HepG2 (cell line): Measurements from ENCODE around the gene BBS1. TPM values are rescaled to one million over a fixed set of nuclear protein-coding genes. Genes with fewer than 3 reads are reported as not detected.

Experiments
- GTF2F1 ChIP-seq: fragments of 150-350 bp; IDR thresholded peaks from 2 replicates; pipeline ENCODE4 v1.6.1; 2014; ENCODE audit warnings: low read length
- KDM1A ChIP-seq: IDR thresholded peaks from 2 replicates; pipeline ENCODE4 v1.6.1; 2016; ENCODE audit warnings: missing compliant biosample characterization
- MAFG ChIP-seq: sonication (generic); formaldehyde crosslinking; IDR thresholded peaks from 2 replicates; pipeline ENCODE4 v1.5.1; 2020; ENCODE audit warnings: mild to moderate bottlenecking, missing genetic modification reagents
- MATR3 ChIP-seq: sonication (generic); formaldehyde crosslinking; IDR thresholded peaks from 2 replicates; pipeline ENCODE4 v1.4.0; 2020; ENCODE audit warnings: missing genetic modification reagents
- MTA1 ChIP-seq: sonication (generic); formaldehyde crosslinking; IDR thresholded peaks from 2 replicates; pipeline ENCODE4 v1.4.0; 2020; ENCODE audit warnings: missing genetic modification reagents, mild to moderate bottlenecking, borderline replicate concordance
- RARA ChIP-seq: IDR thresholded peaks from 2 replicates; pipeline ENCODE4 v1.6.1; 2016; ENCODE audit warnings: missing genetic modification reagents, missing compliant biosample characterization
- SRSF9 ChIP-seq: fragments of 200-400 bp; formaldehyde crosslinking; IDR thresholded peaks from 2 replicates; pipeline ENCODE4 v1.6.1; 2018; ENCODE audit warnings: borderline replicate concordance, mild to moderate bottlenecking, low read depth, low read length; ENCODE audit not compliant: insufficient read depth, poor library complexity, severe bottlenecking
- ZNF550 ChIP-seq: sonication (generic); formaldehyde crosslinking; IDR thresholded peaks from 2 replicates; pipeline ENCODE4 v1.4.0; 2020; ENCODE audit warnings: mild to moderate bottlenecking, missing genetic modification reagents, borderline replicate concordance
- polyA plus RNA-seq, 8 experiments: library from polyadenylated mRNA; depleted of rRNA in 3 of 8; stranded (reverse) in 7 of 8; unstranded in 1 of 8; fragments of >200 nt; fragmentation: Illumina TruSeq in 4 of 8; extraction: Trizol in 4 of 8; gene quantifications; 2 replicates each; pipeline versions ENCODE4 v1.2.1 to v1.2.3, GENCODE V29; 2011 to 2016; ENCODE audit warnings: low read depth in 4 of 8, missing spikeins in 1 of 8, mixed read lengths in 1 of 8; ENCODE audit not compliant: insufficient read depth in 1 of 8
- total RNA-seq, 5 experiments: library from RNA; depleted of rRNA; stranded (reverse); fragments of >200 nt; fragmentation: Illumina TruSeq; extraction: Trizol; gene quantifications; 2 replicates each; pipeline ENCODE4 v1.2.3, GENCODE V29; 2016; ENCODE audit warnings: low read depth in 1 of 5
- TF ChIP-seq, protein P1 (sequence below): sonication (generic); formaldehyde crosslinking; IDR thresholded peaks from one replicate; pipeline ENCODE4 v1.5.1; 2020; ENCODE audit warnings: mild to moderate bottlenecking, missing genetic modification reagents; ENCODE audit errors: not compliant biosample characterization
- TF ChIP-seq, protein P2 (sequence below): sonication (generic); formaldehyde crosslinking; IDR thresholded peaks from 2 replicates; pipeline ENCODE4 v1.5.0; 2020; ENCODE audit warnings: missing genetic modification reagents
- TF ChIP-seq, protein P3 (sequence below): sonication (generic); formaldehyde crosslinking; IDR thresholded peaks from 2 replicates; pipeline ENCODE4 v1.4.0; 2020; ENCODE audit warnings: missing genetic modification reagents
- TF ChIP-seq, protein P4 (sequence below): sonication (generic); formaldehyde crosslinking; conservative IDR thresholded peaks from 2 replicates; pipeline ENCODE4 v1.8.0; 2022; ENCODE audit warnings: low read depth, missing genetic modification reagents
- TF ChIP-seq, protein P5 (sequence below): sonication (generic); formaldehyde crosslinking; IDR thresholded peaks from 2 replicates; pipeline ENCODE4 v1.4.0; 2020; ENCODE audit warnings: mild to moderate bottlenecking, missing genetic modification reagents
- TF ChIP-seq, protein P6 (sequence below): sonication (generic); formaldehyde crosslinking; conservative IDR thresholded peaks from 2 replicates; pipeline ENCODE4 v1.8.1; 2023; ENCODE audit warnings: missing genetic modification reagents
- TF ChIP-seq, protein P7 (sequence below): sonication (generic); formaldehyde crosslinking; IDR thresholded peaks from 2 replicates; pipeline ENCODE4 v1.4.0; 2020; ENCODE audit warnings: mild to moderate bottlenecking, missing genetic modification reagents

Gene BBS1
- total and polyA plus RNA-seq, 2 of the 13 experiments (the other 11 are each of a cell fraction or from before 2014, with no cell fraction given): 11.7 to 14.1 TPM

DNA sequence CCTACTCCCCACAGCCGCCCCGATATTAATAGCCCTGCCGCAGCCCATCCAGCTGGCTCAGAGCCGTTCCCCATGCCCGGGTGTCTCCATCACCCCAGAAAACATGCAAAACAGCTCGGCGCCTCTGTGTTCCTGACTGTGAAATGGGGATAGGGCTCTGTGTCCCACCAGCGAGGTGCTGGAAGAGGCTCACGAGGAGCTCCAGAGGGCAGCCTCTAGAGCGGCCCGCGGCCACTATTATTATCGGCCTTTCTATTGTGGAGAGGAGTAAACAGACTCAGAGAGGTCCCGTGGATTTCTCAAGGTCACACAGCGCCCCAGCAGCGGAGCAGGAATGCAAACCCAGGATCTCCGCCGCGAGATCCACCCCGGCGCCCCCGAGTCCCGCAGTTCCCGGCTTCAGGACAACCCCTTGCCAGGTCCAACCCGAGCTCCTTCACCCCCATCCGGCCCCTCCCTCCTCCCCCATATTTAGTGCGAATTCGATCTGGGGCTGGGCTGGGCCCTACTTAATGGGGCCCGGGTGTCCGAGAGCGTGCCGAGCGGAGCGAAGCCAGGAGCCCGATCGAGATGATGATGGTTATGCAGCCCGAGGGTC is 36.0 kb downstream of the BBS1 start, which contains the start of gene ACTN3 (continued):
- TF ChIP-seq, protein P1, sequence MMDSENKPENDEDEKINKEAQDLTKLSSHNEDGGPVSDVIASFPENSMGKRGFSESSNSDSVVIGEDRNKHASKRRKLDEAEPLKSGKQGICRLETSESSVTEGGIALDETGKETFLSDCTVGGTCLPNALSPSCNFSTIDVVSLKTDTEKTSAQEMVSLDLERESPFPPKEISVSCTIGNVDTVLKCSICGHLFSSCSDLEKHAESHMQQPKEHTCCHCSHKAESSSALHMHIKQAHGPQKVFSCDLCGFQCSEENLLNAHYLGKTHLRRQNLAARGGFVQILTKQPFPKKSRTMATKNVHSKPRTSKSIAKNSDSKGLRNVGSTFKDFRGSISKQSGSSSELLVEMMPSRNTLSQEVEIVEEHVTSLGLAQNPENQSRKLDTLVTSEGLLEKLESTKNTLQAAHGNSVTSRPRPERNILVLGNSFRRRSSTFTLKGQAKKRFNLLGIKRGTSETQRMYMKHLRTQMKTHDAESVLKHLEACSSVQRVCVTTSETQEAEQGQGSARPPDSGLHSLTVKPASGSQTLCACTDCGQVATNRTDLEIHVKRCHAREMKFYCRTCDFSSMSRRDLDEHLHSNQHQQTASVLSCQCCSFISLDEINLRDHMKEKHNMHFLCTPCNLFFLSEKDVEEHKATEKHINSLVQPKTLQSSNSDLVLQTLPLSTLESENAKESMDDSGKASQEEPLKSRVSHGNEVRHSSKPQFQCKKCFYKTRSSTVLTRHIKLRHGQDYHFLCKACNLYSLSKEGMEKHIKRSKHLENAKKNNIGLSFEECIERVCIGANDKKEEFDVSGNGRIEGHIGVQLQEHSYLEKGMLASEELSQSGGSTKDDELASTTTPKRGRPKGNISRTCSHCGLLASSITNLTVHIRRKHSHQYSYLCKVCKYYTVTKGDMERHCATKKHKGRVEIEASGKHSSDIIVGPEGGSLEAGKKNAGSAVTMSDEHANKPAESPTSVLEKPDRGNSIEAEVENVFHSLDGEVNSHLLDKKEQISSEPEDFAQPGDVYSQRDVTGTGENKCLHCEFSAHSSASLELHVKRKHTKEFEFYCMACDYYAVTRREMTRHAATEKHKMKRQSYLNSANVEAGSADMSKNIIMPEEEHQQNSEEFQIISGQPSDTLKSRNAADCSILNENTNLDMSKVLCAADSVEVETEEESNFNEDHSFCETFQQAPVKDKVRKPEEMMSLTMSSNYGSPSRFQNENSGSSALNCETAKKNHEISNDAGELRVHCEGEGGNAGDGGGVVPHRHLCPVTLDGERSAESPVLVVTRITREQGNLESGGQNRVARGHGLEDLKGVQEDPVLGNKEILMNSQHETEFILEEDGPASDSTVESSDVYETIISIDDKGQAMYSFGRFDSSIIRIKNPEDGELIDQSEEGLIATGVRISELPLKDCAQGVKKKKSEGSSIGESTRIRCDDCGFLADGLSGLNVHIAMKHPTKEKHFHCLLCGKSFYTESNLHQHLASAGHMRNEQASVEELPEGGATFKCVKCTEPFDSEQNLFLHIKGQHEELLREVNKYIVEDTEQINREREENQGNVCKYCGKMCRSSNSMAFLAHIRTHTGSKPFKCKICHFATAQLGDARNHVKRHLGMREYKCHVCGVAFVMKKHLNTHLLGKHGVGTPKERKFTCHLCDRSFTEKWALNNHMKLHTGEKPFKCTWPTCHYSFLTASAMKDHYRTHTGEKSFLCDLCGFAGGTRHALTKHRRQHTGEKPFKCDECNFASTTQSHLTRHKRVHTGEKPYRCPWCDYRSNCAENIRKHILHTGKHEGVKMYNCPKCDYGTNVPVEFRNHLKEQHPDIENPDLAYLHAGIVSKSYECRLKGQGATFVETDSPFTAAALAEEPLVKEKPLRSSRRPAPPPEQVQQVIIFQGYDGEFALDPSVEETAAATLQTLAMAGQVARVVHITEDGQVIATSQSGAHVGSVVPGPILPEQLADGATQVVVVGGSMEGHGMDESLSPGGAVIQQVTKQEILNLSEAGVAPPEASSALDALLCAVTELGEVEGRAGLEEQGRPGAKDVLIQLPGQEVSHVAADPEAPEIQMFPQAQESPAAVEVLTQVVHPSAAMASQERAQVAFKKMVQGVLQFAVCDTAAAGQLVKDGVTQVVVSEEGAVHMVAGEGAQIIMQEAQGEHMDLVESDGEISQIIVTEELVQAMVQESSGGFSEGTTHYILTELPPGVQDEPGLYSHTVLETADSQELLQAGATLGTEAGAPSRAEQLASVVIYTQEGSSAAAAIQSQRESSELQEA: no peak
- TF ChIP-seq KDM1A (CRISPR knock-in tag) (peak; percentile 90), ZNF550 (CRISPR knock-in tag) (no peak), MATR3 (CRISPR knock-in tag) (no peak), GTF2F1 (no peak), RARA (CRISPR knock-in tag) (no peak), MTA1 (CRISPR knock-in tag) (no peak), SRSF9 (no peak), MAFG (no peak)
- TF ChIP-seq, protein P2, sequence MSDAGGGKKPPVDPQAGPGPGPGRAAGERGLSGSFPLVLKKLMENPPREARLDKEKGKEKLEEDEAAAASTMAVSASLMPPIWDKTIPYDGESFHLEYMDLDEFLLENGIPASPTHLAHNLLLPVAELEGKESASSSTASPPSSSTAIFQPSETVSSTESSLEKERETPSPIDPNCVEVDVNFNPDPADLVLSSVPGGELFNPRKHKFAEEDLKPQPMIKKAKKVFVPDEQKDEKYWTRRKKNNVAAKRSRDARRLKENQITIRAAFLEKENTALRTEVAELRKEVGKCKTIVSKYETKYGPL (CRISPR knock-in tag): no peak
- TF ChIP-seq, protein P3, sequence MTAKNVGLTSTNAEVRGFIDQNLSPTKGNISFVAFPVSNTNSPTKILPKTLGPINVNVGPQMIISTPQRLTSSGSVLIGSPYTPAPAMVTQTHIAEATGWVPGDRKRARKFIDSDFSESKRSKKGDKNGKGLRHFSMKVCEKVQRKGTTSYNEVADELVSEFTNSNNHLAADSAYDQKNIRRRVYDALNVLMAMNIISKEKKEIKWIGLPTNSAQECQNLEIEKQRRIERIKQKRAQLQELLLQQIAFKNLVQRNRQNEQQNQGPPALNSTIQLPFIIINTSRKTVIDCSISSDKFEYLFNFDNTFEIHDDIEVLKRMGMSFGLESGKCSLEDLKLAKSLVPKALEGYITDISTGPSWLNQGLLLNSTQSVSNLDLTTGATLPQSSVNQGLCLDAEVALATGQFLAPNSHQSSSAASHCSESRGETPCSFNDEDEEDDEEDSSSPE: no peak
- TF ChIP-seq, protein P4, sequence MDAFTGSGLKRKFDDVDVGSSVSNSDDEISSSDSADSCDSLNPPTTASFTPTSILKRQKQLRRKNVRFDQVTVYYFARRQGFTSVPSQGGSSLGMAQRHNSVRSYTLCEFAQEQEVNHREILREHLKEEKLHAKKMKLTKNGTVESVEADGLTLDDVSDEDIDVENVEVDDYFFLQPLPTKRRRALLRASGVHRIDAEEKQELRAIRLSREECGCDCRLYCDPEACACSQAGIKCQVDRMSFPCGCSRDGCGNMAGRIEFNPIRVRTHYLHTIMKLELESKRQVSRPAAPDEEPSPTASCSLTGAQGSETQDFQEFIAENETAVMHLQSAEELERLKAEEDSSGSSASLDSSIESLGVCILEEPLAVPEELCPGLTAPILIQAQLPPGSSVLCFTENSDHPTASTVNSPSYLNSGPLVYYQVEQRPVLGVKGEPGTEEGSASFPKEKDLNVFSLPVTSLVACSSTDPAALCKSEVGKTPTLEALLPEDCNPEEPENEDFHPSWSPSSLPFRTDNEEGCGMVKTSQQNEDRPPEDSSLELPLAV: no peak
- TF ChIP-seq, protein P5, sequence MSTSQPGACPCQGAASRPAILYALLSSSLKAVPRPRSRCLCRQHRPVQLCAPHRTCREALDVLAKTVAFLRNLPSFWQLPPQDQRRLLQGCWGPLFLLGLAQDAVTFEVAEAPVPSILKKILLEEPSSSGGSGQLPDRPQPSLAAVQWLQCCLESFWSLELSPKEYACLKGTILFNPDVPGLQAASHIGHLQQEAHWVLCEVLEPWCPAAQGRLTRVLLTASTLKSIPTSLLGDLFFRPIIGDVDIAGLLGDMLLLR (CRISPR knock-in tag): no peak
- TF ChIP-seq, protein P6, sequence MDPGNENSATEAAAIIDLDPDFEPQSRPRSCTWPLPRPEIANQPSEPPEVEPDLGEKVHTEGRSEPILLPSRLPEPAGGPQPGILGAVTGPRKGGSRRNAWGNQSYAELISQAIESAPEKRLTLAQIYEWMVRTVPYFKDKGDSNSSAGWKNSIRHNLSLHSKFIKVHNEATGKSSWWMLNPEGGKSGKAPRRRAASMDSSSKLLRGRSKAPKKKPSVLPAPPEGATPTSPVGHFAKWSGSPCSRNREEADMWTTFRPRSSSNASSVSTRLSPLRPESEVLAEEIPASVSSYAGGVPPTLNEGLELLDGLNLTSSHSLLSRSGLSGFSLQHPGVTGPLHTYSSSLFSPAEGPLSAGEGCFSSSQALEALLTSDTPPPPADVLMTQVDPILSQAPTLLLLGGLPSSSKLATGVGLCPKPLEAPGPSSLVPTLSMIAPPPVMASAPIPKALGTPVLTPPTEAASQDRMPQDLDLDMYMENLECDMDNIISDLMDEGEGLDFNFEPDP: no peak
- TF ChIP-seq, protein P7, sequence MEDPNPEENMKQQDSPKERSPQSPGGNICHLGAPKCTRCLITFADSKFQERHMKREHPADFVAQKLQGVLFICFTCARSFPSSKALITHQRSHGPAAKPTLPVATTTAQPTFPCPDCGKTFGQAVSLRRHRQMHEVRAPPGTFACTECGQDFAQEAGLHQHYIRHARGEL: no peak
